ENCODE measurements around the gene CROCC2.

The CROCC2 gene

GRCh38 chr2:240925191-240925567 is 19.0 kb downstream of the CROCC2 start:
- DNase-seq: no peak

GRCh38 chr2:240925568-240926515 is 19.7 kb downstream of the CROCC2 start:
- no peak for DNase-seq

GRCh38 chr2:240926516-240927389 is 20.6 kb downstream of the CROCC2 start:
- peak; percentile 2 to 11 for DNase-seq

DNA sequence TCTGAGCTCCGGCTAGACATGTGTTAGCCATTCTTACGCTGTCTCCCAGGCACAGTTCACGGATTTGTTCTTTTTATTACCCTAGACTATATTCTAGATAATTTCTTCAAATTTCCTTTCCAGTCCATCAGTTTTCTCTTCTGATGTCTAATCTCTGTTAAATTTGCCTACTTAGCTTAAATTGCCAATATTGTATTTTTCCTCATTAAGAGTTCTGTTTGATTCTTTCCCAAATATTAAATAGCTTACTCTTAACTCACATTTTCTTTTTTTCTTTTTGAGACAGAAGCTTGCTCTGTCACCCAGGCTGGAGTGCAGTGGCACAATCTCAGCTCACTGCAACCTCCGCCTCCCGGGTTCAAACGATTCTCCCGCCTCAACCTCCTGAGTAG is 21.2 kb downstream of the CROCC2 start:
- no peak for DNase-seq

DNA sequence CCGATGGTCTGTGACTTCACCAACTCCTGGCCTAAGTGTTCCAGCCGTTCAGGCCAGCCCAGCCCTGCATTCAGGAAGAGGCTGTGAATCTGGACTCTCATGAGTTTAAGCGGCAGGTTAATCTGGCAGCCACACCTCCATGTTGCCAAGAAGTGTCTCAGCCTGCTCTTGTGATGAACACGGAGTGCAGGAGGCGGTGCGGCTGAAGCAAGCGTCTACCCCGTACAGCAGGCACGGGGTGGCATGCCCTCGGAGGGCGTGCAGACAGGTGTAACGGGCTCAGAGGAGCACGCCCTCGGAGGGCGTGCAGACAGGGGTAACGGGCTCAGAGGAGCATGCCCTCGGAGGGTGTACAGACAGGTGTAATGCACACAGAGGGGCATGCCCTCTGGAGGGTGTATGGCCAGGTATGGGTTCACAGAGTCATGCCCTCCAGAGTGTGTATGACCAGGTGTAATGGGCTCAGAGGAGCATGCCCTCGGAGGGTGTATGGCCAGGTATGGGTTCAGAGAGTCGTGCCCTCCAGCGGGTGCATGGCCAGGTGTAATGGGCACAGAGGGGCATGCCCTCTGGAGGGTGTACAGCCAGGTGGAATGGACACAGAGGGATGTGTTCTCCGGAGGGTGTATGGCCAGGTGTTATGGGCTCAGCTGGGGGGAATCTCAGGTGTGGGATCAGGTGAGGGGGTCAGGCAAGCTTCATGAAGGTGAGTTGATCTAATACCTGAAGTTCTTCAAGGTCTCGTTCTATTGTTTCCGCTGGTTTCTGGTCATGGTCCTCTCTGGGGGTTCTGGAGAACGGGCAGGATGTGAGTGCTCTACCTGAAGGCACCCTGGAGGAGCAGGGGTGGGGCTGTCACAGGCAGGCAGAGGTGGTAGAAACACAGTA is 22.6 kb downstream of the CROCC2 start:
- DNase-seq: no peak

DNA sequence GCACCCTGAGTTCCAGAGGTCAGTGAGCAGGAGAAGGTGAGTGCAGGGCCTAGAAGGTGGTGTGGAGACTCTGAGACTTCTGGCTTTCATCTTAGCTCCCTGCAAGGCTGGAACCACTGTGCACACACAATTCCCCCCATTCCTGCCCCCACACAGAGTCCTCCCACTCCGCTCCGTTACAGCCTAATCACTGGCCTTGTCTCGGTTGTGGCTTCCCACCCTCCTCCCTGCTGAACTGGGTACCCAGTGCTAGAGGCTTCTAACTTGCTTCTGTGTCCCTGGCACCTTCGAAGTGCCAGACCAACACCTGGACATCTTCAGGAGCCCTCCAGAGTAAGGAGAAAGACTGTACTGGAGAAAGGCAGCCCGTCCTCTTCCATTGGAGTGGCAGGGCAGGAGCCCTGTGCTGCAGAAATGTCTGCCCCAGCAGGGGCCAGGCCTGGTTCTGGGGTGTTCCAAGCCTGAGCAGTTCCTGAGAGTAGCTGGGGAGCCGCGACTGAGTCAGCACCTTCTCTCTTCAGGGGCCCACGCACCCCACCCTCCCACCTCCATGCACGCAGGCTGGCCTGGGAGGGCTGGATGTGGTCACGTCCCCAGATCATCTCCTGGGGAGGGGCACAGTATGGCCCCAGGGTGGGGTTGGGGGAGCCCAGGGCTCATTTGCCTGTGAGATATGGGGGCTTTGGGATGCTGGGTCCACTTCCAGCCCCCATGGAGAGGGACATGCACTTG is 23.4 kb downstream of the CROCC2 start:
- DNase-seq: no peak

DNA sequence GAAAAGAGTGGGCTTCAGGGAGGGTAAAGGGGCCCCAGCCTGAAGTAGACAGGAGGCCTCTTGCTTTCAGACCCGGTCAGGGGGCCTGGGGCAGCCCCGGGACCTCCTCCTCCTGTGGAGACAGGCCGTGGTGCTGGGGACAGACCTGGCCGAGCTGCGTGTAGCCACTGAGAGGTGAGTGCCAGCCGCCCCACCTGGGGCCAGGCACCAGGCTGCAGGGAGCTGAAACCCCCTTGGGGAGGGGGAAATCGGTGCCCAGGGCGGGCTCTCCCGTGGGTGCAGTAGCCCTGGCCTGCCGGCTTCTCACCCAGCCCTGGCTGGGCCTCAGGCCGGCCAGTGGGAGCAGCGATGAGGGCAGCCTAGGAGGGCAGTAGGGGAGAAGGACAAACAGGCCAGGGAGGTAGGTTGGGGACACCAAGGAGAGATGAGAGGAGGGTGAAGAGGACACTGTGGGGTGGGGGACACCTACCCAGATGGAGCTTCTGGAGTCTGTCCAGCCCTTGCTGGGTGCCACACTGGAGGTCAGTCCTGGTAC is 24.0 kb downstream of the CROCC2 start:
- no peak for DNase-seq

- DNase-seq: no peak
Measured at GRCh38 chr2:240930631-240931318, 24.6 kb downstream of the CROCC2 start.

DNA sequence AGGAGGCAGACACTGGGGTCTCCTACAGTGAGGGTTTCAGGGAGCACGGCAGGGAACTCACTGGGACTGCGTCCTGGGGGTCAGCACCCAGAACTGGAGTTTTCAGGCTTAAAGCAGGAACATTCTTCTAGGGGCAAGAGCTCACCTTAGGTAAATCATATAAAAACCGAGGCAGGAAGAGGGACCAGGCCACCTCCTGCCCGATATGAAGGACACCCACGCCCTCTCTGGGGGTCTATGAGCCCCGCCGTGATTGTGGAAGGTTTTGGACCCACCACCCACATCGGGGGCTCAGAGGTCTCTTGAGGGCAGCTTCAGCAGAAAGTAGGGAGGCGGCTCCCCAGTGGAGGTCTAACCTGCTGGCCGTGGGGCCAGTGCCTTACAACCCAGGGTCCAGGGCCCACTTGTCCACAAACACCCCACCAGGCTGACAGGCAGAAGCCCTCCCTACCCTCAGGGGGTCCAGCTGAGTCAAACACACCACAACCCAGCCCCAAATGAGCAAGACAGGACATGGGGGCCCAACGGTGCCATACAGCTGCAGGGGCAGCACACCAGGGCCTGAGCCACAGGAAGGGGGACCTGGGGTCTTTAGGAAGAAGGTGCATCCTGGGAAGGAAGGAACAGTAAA is 25.3 kb downstream of the CROCC2 start:
- no peak for DNase-seq

DNA sequence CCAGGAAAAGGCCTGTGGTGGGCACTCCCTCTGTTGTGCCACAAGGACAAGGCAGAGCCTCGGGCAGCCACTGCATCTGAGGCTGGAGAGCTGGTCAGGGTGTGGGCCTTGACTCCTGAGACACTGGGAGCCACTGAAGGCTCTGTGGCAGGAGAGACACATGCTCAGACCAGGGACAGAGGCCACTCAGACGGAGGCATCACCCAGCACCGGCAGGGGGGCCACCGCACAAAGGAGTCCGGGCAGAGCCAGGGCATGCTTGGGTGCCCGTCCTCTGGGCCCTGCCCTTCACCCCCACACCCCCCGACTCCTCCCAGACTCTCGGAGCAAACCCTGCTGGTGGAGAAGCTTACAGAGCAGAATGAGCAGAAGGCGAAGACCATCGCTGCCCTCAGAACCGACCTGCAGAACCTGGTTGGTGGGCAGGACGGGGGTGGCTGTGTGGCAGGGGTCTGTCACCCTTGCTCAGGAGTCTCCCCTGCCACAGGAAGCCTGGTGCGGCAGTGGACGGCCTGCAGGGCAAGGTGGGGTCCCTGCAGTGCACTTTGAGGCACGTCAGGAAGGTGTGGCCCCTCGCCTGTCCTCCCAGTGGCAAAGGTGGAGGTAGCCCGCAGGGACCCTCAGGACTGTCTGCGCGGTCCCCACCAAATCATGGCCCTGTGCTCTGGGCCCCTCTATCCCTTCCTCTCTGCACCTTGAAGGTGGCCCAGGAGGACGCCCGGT is 26.0 kb downstream of the CROCC2 start:
- DNase-seq: no peak

- DNase-seq: no peak
Measured at GRCh38 chr2:240932724-240933047, 26.6 kb downstream of the CROCC2 start.

GRCh38 chr2:240933048-240933965 is 27.2 kb downstream of the CROCC2 start:
- no peak for DNase-seq

GRCh38 chr2:240933966-240934700 is 28.0 kb downstream of the CROCC2 start:
- no peak for DNase-seq

DNA sequence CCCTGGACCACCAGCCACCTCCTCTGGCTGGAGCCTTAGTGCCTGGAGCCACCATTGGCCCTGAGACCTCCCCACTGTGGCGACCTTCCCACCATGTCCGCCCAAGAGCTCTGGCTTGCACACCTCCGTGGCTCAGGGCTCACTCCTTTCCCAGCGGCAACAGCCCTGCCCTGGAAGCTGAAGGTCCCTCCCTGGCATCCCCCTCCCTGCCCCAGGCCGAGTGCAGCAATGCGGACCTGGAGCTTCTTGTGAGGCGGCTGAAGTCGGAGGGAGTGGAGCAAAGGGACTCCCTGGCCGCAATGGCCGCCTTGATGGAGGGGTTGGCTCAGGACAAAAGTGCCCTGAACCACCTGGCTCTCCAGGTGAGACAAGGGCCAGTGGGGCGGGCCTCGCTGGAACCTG is 28.6 kb downstream of the CROCC2 start:
- no peak for DNase-seq

DNA sequence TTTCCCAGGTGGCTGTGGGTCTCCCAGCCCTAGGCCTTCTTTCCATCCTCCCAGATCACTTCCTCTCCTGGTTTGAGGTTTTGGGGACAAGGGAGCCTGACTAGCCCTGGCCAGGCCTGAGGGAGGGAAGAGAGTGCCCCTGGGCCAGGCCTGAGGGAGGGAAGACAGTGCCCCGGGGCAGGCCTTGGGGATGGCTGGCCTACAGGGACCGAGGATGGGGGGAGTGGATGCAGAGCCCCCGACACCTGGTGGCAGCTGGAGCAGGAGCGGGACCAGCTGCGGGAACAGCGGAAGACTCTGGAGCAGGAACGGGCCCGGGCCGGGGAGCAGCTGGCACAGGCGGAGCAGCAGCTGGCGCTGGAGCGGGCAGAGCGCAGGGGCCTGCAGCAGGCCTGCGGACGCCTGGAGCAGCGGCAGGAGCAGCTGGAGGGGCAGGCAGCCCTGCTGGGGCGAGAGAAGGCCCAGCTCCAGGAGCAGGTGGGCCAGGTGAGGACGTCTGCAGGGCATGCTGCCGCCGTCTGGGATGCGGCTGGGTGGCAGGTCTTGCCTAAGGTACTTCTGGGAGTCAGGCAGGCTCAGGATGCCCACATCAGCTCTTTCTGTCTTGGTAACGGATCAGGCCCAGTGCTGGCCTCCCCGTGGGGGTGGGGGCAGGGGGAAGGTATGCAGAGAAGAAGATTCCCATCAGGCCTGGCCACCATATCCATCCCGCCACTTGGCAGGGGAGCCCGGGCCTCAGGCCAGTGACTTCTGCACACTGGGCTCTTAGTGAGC is 29.2 kb downstream of the CROCC2 start:
- no peak for DNase-seq

DNA sequence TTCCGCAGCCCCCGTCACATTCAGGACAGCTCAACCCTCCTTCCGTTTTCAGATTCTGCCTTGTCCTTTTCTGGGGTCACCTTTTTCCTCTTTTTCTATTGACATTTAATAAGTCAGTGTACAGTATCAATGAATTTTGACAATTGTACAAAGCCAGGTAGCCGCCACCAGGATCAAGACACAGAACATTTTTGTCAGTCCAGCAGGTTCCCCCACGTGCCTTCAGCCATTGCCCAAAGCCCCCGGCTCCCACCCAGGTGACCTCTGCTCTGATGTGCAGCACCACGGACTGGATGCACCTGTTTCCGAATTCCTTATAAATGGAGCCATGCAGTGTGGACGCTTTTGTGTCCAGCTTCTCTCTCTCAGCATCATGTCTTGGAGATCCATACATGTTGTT is 30.0 kb downstream of the CROCC2 start:
- no peak for DNase-seq

DNA sequence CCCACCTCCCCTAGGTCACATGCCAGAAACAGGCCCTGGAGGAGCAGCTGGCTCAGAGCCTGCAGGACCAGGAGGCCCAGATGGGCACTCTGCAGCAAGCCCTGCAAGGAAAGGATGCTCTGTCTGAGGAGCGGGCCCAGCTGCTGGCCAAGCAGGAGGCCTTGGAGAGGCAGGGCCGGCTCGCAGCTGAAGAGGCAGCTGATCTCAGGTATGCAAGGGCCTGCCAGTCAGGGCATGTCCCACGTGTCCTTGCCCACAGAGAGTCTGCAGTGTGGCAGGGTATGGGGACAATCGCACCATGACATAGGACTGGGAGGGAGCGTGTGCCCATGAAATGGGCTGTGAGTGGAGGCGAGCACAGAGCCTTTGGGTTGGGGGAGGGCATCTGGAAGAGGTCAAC is 39.9 kb downstream of the CROCC2 start:
- DNase-seq: no peak

Data from Kasumi-1 (cell line).